SK-N-SH (cell line): ENCODE measurements around the gene GSTA1. TPM values are rescaled to one million over a fixed set of nuclear protein-coding genes. Genes with fewer than 3 reads are reported as not detected.
"Not testable (repeated sequence)": the region's sequence is repeated elsewhere in the genome, so short reads cannot be mapped to it uniquely, and the experiment has no call there.

ENCODE experiments used
- CTCF ChIA-PET: fragments of 300-600, 350-600 bp; formaldehyde crosslinking; extraction: SDS; loops from one replicate; lab custom pipeline; 2021; lab: Yijun Ruan, JAX
- POLR2A ChIA-PET: fragments of 350-600 bp; sonication (Branson Sonifier 250); formaldehyde crosslinking; extraction: SDS; loops from one replicate; lab custom pipeline; 2020; ENCODE audit warnings: antibody characterized with exemption, inconsistent platforms; lab: Yijun Ruan, JAX
- DNase-seq: peaks from one replicate; pipeline ENCODE4 v3.0.0; 2012
- H2AFZ ChIP-seq: fragments of 200-600 bp; sonication (generic); 2 replicates; pipeline ENCODE4 v1.8.1; 2016; ENCODE audit warnings: antibody characterized with exemption, mild to moderate bottlenecking, low read depth
- H3F3A ChIP-seq: fragments of 200-600 bp; sonication (generic); replicated peaks from 2 replicates; pipeline ENCODE3; 2016; ENCODE audit warnings: antibody characterized with exemption, mild to moderate bottlenecking; ENCODE audit not compliant: insufficient read depth
- H3K27ac ChIP-seq, 2 experiments: fragments of 200-500 bp in 1 of 2; fragments of 200-600 bp in 1 of 2; sonication (Bioruptor generic) in 1 of 2; sonication (generic), shearing (Covaris generic) in 1 of 2; 2 replicates each; pipeline versions ENCODE4 v1.5.1 to v1.6.1; 2014 to 2016; ENCODE audit warnings: low read depth in 2 of 2, inconsistent platforms in 1 of 2, low read length in 1 of 2, mild to moderate bottlenecking in 1 of 2, mixed read lengths in 1 of 2
- H3K27me3 ChIP-seq: fragments of 200-600 bp; sonication (generic), shearing (Covaris generic); 2 replicates; pipeline ENCODE4 v1.6.1; 2016; ENCODE audit warnings: mixed run types; ENCODE audit not compliant: insufficient read depth
- H3K36me3 ChIP-seq, 2 experiments: fragments of 200-500 bp in 1 of 2; fragments of 200-600 bp in 1 of 2; sonication (Bioruptor generic) in 1 of 2; sonication (generic) in 1 of 2; replicated peaks in 1 of 2; 2 replicates each; pipeline versions ENCODE3 to v1.5.1; 2014 to 2016; ENCODE audit warnings: low read length in 1 of 2, mild to moderate bottlenecking in 1 of 2; ENCODE audit not compliant: insufficient read depth in 2 of 2, control insufficient read depth in 1 of 2
- H3K4me1 ChIP-seq, 2 experiments: fragments of 200-500 bp in 1 of 2; fragments of 200-600 bp in 1 of 2; sonication (Bioruptor generic) in 1 of 2; sonication (generic), shearing (Covaris generic) in 1 of 2; 2 replicates each; pipeline versions ENCODE4 v1.5.1 to v1.6.1; 2014 to 2016; ENCODE audit warnings: low read depth in 1 of 2, low read length in 1 of 2, mixed run types in 1 of 2; ENCODE audit not compliant: insufficient read depth in 2 of 2, control insufficient read depth in 1 of 2
- H3K4me2 ChIP-seq: fragments of 200-600 bp; sonication (generic), shearing (Covaris generic); 2 replicates; pipeline ENCODE4 v1.6.1; 2017; ENCODE audit warnings: mixed run types
- H3K4me3 ChIP-seq, 2 experiments: fragments of 200-500 bp in 1 of 2; fragments of 200-600 bp in 1 of 2; sonication (Bioruptor generic) in 1 of 2; sonication (generic), shearing (Covaris generic) in 1 of 2; 2 replicates each; pipeline versions ENCODE4 v1.5.1 to v1.8.1; 2014 to 2016; ENCODE audit warnings: low read depth in 2 of 2, inconsistent platforms in 1 of 2, low read length in 1 of 2, mild to moderate bottlenecking in 1 of 2, mixed read lengths in 1 of 2, moderate library complexity in 1 of 2
- H3K79me2 ChIP-seq: fragments of 200-600 bp; sonication (generic); 2 replicates; pipeline ENCODE4 v1.8.1; 2017; ENCODE audit warnings: mild to moderate bottlenecking; ENCODE audit not compliant: insufficient read depth
- H3K9ac ChIP-seq: fragments of 200-600 bp; sonication (generic); 2 replicates; pipeline ENCODE4 v1.6.1; 2017; ENCODE audit warnings: mixed run types
- H3K9me2 ChIP-seq: fragments of 200-600 bp; sonication (generic); 2 replicates; pipeline ENCODE4 v1.6.1; 2017; ENCODE audit warnings: mixed run types
- H3K9me3 ChIP-seq: fragments of 200-600 bp; sonication (generic); 2 replicates; pipeline ENCODE4 v1.6.1; 2017; ENCODE audit warnings: mixed run types, mild to moderate bottlenecking, moderate library complexity
- H4K20me1 ChIP-seq: fragments of 200-600 bp; sonication (generic); 2 replicates; pipeline ENCODE4 v1.6.1; 2017; ENCODE audit warnings: mild to moderate bottlenecking, mixed run types; ENCODE audit not compliant: insufficient read depth
- CHD2 ChIP-seq: fragments of 150-350 bp; IDR thresholded peaks from 2 replicates; pipeline ENCODE4 v1.6.1; 2018; ENCODE audit warnings: low read length; ENCODE audit not compliant: partially characterized antibody
- FOSL2 ChIP-seq: IDR thresholded peaks from 2 replicates; pipeline ENCODE4 v1.4.0; 2012; ENCODE audit warnings: low read depth, mild to moderate bottlenecking, moderate library complexity, borderline replicate concordance
- FOXM1 ChIP-seq: IDR thresholded peaks from 2 replicates; pipeline ENCODE4 v1.4.0; 2012; ENCODE audit warnings: low read depth, mild to moderate bottlenecking
- MEF2A ChIP-seq: IDR thresholded peaks from 2 replicates; pipeline ENCODE4 v1.4.0; 2012; ENCODE audit warnings: low read depth, borderline replicate concordance
- NFIC ChIP-seq: IDR thresholded peaks from 2 replicates; pipeline ENCODE4 v1.4.0; 2012; ENCODE audit warnings: borderline replicate concordance
- POLR2AphosphoS5 ChIP-seq: IDR thresholded peaks from 2 replicates; pipeline ENCODE4 v1.6.1; 2012; ENCODE audit warnings: low read depth, low read length
- RAD21 ChIP-seq: IDR thresholded peaks from 2 replicates; pipeline ENCODE4 v1.6.1; 2012; ENCODE audit warnings: mild to moderate bottlenecking, low read length
- RCOR1 ChIP-seq: fragments of 150-350 bp; IDR thresholded peaks from 2 replicates; pipeline ENCODE4 v1.6.1; 2017; ENCODE audit warnings: antibody characterized with exemption, low read length
- REST ChIP-seq: IDR thresholded peaks from 2 replicates; pipeline ENCODE4 v1.6.1; 2012; ENCODE audit warnings: mild to moderate bottlenecking, low read depth, low read length, moderate library complexity
- RFX5 ChIP-seq: IDR thresholded peaks from 2 replicates; pipeline ENCODE4 v1.6.1; 2012; ENCODE audit warnings: mild to moderate bottlenecking, improper control_type of control experiment, low read length
- RXRA ChIP-seq: IDR thresholded peaks from 2 replicates; pipeline ENCODE4 v1.4.0; 2012; ENCODE audit warnings: low read depth, mild to moderate bottlenecking, borderline replicate concordance
- SMC3 ChIP-seq: IDR thresholded peaks from 2 replicates; pipeline ENCODE4 v1.6.1; 2012; ENCODE audit warnings: low read depth, low read length, improper control_type of control experiment
- TEAD4 ChIP-seq: IDR thresholded peaks from 2 replicates; pipeline ENCODE4 v1.4.0; 2012; ENCODE audit warnings: mild to moderate bottlenecking, borderline replicate concordance; ENCODE audit not compliant: insufficient read depth
- USF1 ChIP-seq: IDR thresholded peaks from 2 replicates; pipeline ENCODE4 v1.4.0; 2012; ENCODE audit warnings: low read depth, borderline replicate concordance
- YY1 ChIP-seq: IDR thresholded peaks from 2 replicates; pipeline ENCODE4 v1.4.0; 2012; ENCODE audit warnings: low read depth, mild to moderate bottlenecking
- ZBTB33 ChIP-seq: IDR thresholded peaks from 2 replicates; pipeline ENCODE4 v1.4.0; 2012; ENCODE audit warnings: low read depth, borderline replicate concordance
- WGBS: methylation state at CpG from one replicate; pipeline ENCODE4 v1.1.6; 2017; ENCODE audit warnings: low lambda C conversion rate; 5-methylcytosine and 5-hydroxymethylcytosine counted together
- polyA plus RNA-seq, 3 experiments: library from polyadenylated mRNA; depleted of rRNA; stranded (reverse); fragments of >200 nt; gene quantifications; 2 replicates each; pipeline ENCODE4 v1.2.3, GENCODE V29; 2012

Gene GSTA1
- polyA plus RNA-seq, 1 of the 3 experiments (the other 2 are of a cell fraction) = not detected

GRCh38 chr6:52826513-52826912, 22.9 kb upstream of the GSTA1 start:
- TF ChIP-seq POLR2AphosphoS5 = no peak
- no peak for TF ChIP-seq RAD21
- TF ChIP-seq TEAD4 = no peak
- no peak for TF ChIP-seq MEF2A
- no peak for TF ChIP-seq FOSL2
- TF ChIP-seq ZBTB33 = no peak
- TF ChIP-seq RFX5 = no peak
- no peak for TF ChIP-seq SMC3
- TF ChIP-seq FOXM1 = no peak
- no peak for TF ChIP-seq REST
- TF ChIP-seq NFIC = no peak
- TF ChIP-seq RCOR1 = no peak
- no peak for TF ChIP-seq USF1
- TF ChIP-seq YY1 = no peak
- no peak for TF ChIP-seq CHD2
- no peak for TF ChIP-seq RXRA
- no peaks in the 10 kb centered on the region for H3F3A ChIP-seq
- POLR2A ChIA-PET = no interaction called here
- H3K4me1 ChIP-seq = no peaks in the 10 kb centered on the region
- no peak overlapping the region for H3K9ac ChIP-seq
- no peak overlapping the region for H3K27ac ChIP-seq
- no peak for DNase-seq
- H2AFZ ChIP-seq = no peak overlapping the region
- peaks cover 7% of the 10 kb centered on the region; the same call in 1 of the 2 replicates for H3K27me3 ChIP-seq
- H3K36me3 ChIP-seq = no peaks in the 10 kb centered on the region
- no peaks in the 10 kb centered on the region for H3K9me3 ChIP-seq
- no peak overlapping the region for H3K4me3 ChIP-seq
- CTCF ChIA-PET = no interaction called here
- H3K79me2 ChIP-seq = no peaks in the 10 kb centered on the region
- H3K4me2 ChIP-seq = no peak overlapping the region
- no peaks in the 10 kb centered on the region for H3K9me2 ChIP-seq
- no peaks in the 10 kb centered on the region for H4K20me1 ChIP-seq
- WGBS = 0% methylated on average over 1 of the region's 1 CpG

- DNase-seq, POLR2A ChIA-PET, H3K4me2 ChIP-seq, H3K4me3 ChIP-seq, H3F3A ChIP-seq, H3K27me3 ChIP-seq, H3K9me3 ChIP-seq, H3K9ac ChIP-seq, H3K36me3 ChIP-seq, H3K9me2 ChIP-seq, H3K79me2 ChIP-seq, H4K20me1 ChIP-seq, H2AFZ ChIP-seq, H3K4me1 ChIP-seq, H3K27ac ChIP-seq, CTCF ChIA-PET: not testable (repeated sequence)
- 8% methylated on average over 4 of the region's 4 CpGs for WGBS
Observed at GRCh38 chr6:52825900-52826459, 22.4 kb upstream of the GSTA1 start.

- H3K9me3 ChIP-seq, H3K9ac ChIP-seq, H2AFZ ChIP-seq, H4K20me1 ChIP-seq, H3K9me2 ChIP-seq, H3K36me3 ChIP-seq, H3K4me2 ChIP-seq, H3K4me1 ChIP-seq, H3K27me3 ChIP-seq, CTCF ChIA-PET, H3K27ac ChIP-seq, H3K79me2 ChIP-seq, POLR2A ChIA-PET, H3K4me3 ChIP-seq, DNase-seq, H3F3A ChIP-seq: not testable (repeated sequence)
- 20% methylated on average over 6 of the region's 25 CpGs for WGBS
Observed at GRCh38 chr6:52825270-52825793, 21.7 kb upstream of the GSTA1 start.
